H9 (cell line): ENCODE results near the gene IGSF10. TPM values are rescaled to one million over a fixed set of nuclear protein-coding genes. Genes with fewer than 3 reads are reported as not detected.

ENCODE experiments used
- DNase-seq: peaks from one replicate; pipeline ENCODE4 v3.0.0-alpha.2; 2017
- H2AFZ ChIP-seq: one replicate; pipeline ENCODE4 v1.6.1; 2013; ENCODE audit warnings: mild to moderate bottlenecking, low read length, control low read depth, moderate library complexity
- H2AK5ac ChIP-seq: 2 replicates; pipeline ENCODE4 v1.6.1; 2013; ENCODE audit warnings: low read length, control low read depth, mixed read lengths; ENCODE audit not compliant: insufficient read length
- H2BK120ac ChIP-seq: one replicate; pipeline ENCODE4 v1.6.1; 2013; ENCODE audit warnings: low read depth, mild to moderate bottlenecking, low read length, control low read depth, inconsistent platforms; ENCODE audit not compliant: poor library complexity, severe bottlenecking
- H2BK12ac ChIP-seq: 2 replicates; pipeline ENCODE4 v1.6.1; 2013; ENCODE audit warnings: low read length, control low read depth, mixed read lengths, low read depth; ENCODE audit not compliant: insufficient read length
- H2BK15ac ChIP-seq: 2 replicates; pipeline ENCODE4 v1.6.1; 2013; ENCODE audit warnings: low read depth, low read length, control low read depth
- H2BK20ac ChIP-seq: one replicate; pipeline ENCODE4 v1.6.1; 2013; ENCODE audit warnings: low read depth, mild to moderate bottlenecking, low read length, control low read depth, inconsistent platforms; ENCODE audit not compliant: poor library complexity, severe bottlenecking
- H2BK5ac ChIP-seq: 2 replicates; pipeline ENCODE4 v1.6.1; 2013; ENCODE audit warnings: low read length, control low read depth, mixed read lengths; ENCODE audit not compliant: insufficient read length
- H3K14ac ChIP-seq: 2 replicates; pipeline ENCODE4 v1.6.1; 2013; ENCODE audit warnings: low read length, control low read depth; ENCODE audit not compliant: insufficient read depth
- H3K18ac ChIP-seq: 2 replicates; pipeline ENCODE4 v1.6.1; 2013; ENCODE audit warnings: low read depth, mild to moderate bottlenecking, mixed read lengths, low read length, control low read depth; ENCODE audit not compliant: insufficient read length
- H3K23ac ChIP-seq: 2 replicates; pipeline ENCODE4 v1.6.1; 2013; ENCODE audit warnings: low read length, control low read depth, mixed read lengths, low read depth; ENCODE audit not compliant: insufficient read length
- H3K23me2 ChIP-seq: 2 replicates; pipeline ENCODE4 v1.6.1; 2013; ENCODE audit warnings: low read depth, mild to moderate bottlenecking, mixed read lengths, low read length, control low read depth; ENCODE audit not compliant: insufficient read length, poor library complexity, severe bottlenecking
- H3K27ac ChIP-seq: 2 replicates; pipeline ENCODE4 v1.5.1; 2013; ENCODE audit warnings: low read length, control low read depth, mixed read lengths, low read depth; ENCODE audit not compliant: insufficient read length
- H3K27me3 ChIP-seq: 2 replicates; pipeline ENCODE4 v1.6.1; 2013; ENCODE audit warnings: low read length, control low read depth, inconsistent platforms; ENCODE audit not compliant: insufficient read depth
- H3K4ac ChIP-seq: 2 replicates; pipeline ENCODE4 v1.6.1; 2013; ENCODE audit warnings: low read depth, mild to moderate bottlenecking, control low read depth, inconsistent platforms, low read length, moderate library complexity
- H3K4me1 ChIP-seq: 2 replicates; pipeline ENCODE4 v1.6.1; 2013; ENCODE audit warnings: low read length, control low read depth, inconsistent platforms; ENCODE audit not compliant: insufficient read depth
- H3K4me2 ChIP-seq: 2 replicates; pipeline ENCODE4 v1.6.1; 2013; ENCODE audit warnings: low read length, control low read depth, mixed read lengths; ENCODE audit not compliant: insufficient read length, insufficient read depth
- H3K56ac ChIP-seq: 2 replicates; pipeline ENCODE4 v1.6.1; 2013; ENCODE audit warnings: low read depth, mild to moderate bottlenecking, mixed read lengths, low read length, control low read depth; ENCODE audit not compliant: insufficient read length
- H3K79me1 ChIP-seq: 2 replicates; pipeline ENCODE4 v1.6.1; 2013; ENCODE audit warnings: low read depth, mild to moderate bottlenecking, moderate library complexity, low read length, control low read depth, inconsistent platforms; ENCODE audit not compliant: insufficient read depth, poor library complexity, severe bottlenecking
- H3K79me2 ChIP-seq: 2 replicates; pipeline ENCODE4 v1.6.1; 2013; ENCODE audit warnings: low read length, control low read depth, inconsistent platforms; ENCODE audit not compliant: insufficient read depth
- H3K9ac ChIP-seq: 2 replicates; pipeline ENCODE4 v1.6.1; 2013; ENCODE audit warnings: low read length, control low read depth, mixed read lengths; ENCODE audit not compliant: insufficient read length; ENCODE audit errors: extremely low read depth
- H3K9me3 ChIP-seq: one replicate; pipeline ENCODE4 v1.6.1; 2013; ENCODE audit warnings: low read depth, low read length, inconsistent platforms; ENCODE audit not compliant: control insufficient read depth
- H3T11ph ChIP-seq: one replicate; pipeline ENCODE4 v1.6.1; 2013; ENCODE audit warnings: mild to moderate bottlenecking, low read length, control low read depth, inconsistent platforms
- H4K20me1 ChIP-seq: one replicate; pipeline ENCODE4 v1.6.1; 2013; ENCODE audit not compliant: control insufficient read depth, insufficient read length, insufficient read depth
- H4K5ac ChIP-seq: 2 replicates; pipeline ENCODE4 v1.6.1; 2013; ENCODE audit warnings: low read depth, mild to moderate bottlenecking, mixed read lengths, low read length, control low read depth; ENCODE audit not compliant: insufficient read length
- H4K8ac ChIP-seq: replicated peaks from 2 replicates; pipeline ENCODE4 v1.6.1; 2013; ENCODE audit warnings: low read length, control low read depth, mixed read lengths, low read depth; ENCODE audit not compliant: insufficient read length
- H4K91ac ChIP-seq: 2 replicates; pipeline ENCODE4 v1.6.1; 2013; ENCODE audit warnings: low read depth, mild to moderate bottlenecking, moderate library complexity, mixed read lengths, low read length, control low read depth; ENCODE audit not compliant: insufficient read length
- H3K27ac Mint-ChIP-seq, 3 experiments: 2 replicates in 2 of 3; 3 replicates in 1 of 3; pipeline ENCODE4 v1.8.0; 2020 to 2021; ENCODE audit warnings: mixed read lengths in 3 of 3, mild to moderate bottlenecking in 1 of 3, moderate library complexity in 1 of 3
- H3K27me3 Mint-ChIP-seq: 2 replicates; pipeline ENCODE4 v1.8.0; 2021; ENCODE audit warnings: low read depth, mild to moderate bottlenecking, moderate library complexity, mixed read lengths
- H3K36me3 Mint-ChIP-seq, 3 experiments: 2 replicates in 2 of 3; 3 replicates in 1 of 3; pipeline ENCODE4 v1.8.0; 2020 to 2021; ENCODE audit warnings: low read depth in 3 of 3, mixed read lengths in 3 of 3; ENCODE audit not compliant: insufficient read depth in 1 of 3
- H3K4me1 Mint-ChIP-seq, 2 experiments: 2 replicates each; pipeline ENCODE4 v1.8.0; 2020; ENCODE audit warnings: mixed read lengths in 2 of 2
- H3K4me3 Mint-ChIP-seq, 2 experiments: 2 replicates in 1 of 2; 3 replicates in 1 of 2; pipeline ENCODE4 v1.8.0; 2020 to 2021; ENCODE audit warnings: mild to moderate bottlenecking in 2 of 2, mixed read lengths in 2 of 2, moderate library complexity in 1 of 2
- H3K9me3 Mint-ChIP-seq, 2 experiments: 2 replicates in 1 of 2; 3 replicates in 1 of 2; pipeline ENCODE4 v1.8.0; 2020; ENCODE audit warnings: mild to moderate bottlenecking in 2 of 2, mixed read lengths in 2 of 2, moderate library complexity in 1 of 2
- CTCF ChIP-seq: fragments of 200-600 bp; sonication (generic); conservative IDR thresholded peaks from 3 replicates; pipeline ENCODE4 v1.8.0; 2021; ENCODE audit warnings: antibody characterized with exemption, mild to moderate bottlenecking
- WGBS: extraction: QIAGEN DNeasy Blood & Tissue Kit; methylation state at CpG from one replicate; pipeline ENCODE4 v1.1.7; 2013; ENCODE audit warnings: missing lambda C conversion rate, low lambda C conversion rate, mixed read lengths; ENCODE audit not compliant: insufficient read length; ENCODE audit errors: extremely low coverage; 5-methylcytosine and 5-hydroxymethylcytosine counted together
- total RNA-seq: library from RNA; stranded (reverse); gene quantifications from 2 replicates; pipeline ENCODE4 v1.2.1, GENCODE V29; 2021

Gene IGSF10
- total RNA-seq, 1 experiment from 2014 or later = 0.20 TPM

- H2BK120ac ChIP-seq = no peak overlapping the region
- H3K27me3 ChIP-seq = no peaks in the 10 kb centered on the region
- H4K91ac ChIP-seq = no peak overlapping the region
- no peaks in the 10 kb centered on the region for H3K79me1 ChIP-seq
- H3K4me1 ChIP-seq = no peaks in the 10 kb centered on the region
- Mint-ChIP-seq H3K4me3 (no peak overlapping the region), H3K9me3 (no peaks in the 10 kb centered on the region; a peak in 2 of 5 replicates), H3K4me1 (peaks cover 9% of the 10 kb centered on the region in 2 experiments), H3K27me3 (no peaks in the 10 kb centered on the region), H3K27ac (no peak overlapping the region), H3K36me3 (no peaks in the 10 kb centered on the region)
- no peak overlapping the region for H3K56ac ChIP-seq
- no peak overlapping the region for H3T11ph ChIP-seq
- H4K5ac ChIP-seq = no peak overlapping the region
- no peak overlapping the region for H3K4me2 ChIP-seq
- no peak overlapping the region for H2BK15ac ChIP-seq
- DNase-seq = no peak
- no peaks in the 10 kb centered on the region for H4K20me1 ChIP-seq
- no peak overlapping the region for H3K23ac ChIP-seq
- no peaks in the 10 kb centered on the region for H3K79me2 ChIP-seq
- H3K9me3 ChIP-seq = no peaks in the 10 kb centered on the region
- no peak overlapping the region for H3K27ac ChIP-seq
- H3K4ac ChIP-seq = no peak overlapping the region
- no peak overlapping the region for H3K14ac ChIP-seq
- no peak overlapping the region for H2BK5ac ChIP-seq
- no peak overlapping the region for H3K18ac ChIP-seq
- H2BK20ac ChIP-seq = no peak overlapping the region
- no CpG with 5 or more reads among the region's 5 CpGs for WGBS
- no peak overlapping the region for H3K9ac ChIP-seq
- no peaks in the 10 kb centered on the region for H3K23me2 ChIP-seq
- no peak overlapping the region for H2BK12ac ChIP-seq
- TF ChIP-seq CTCF = no peak
- no peak overlapping the region for H2AFZ ChIP-seq
- H4K8ac ChIP-seq = no peak overlapping the region
- no peak overlapping the region for H2AK5ac ChIP-seq
Observed at GRCh38 chr3:151445273-151446001, 15.4 kb downstream of the IGSF10 start.
